COR-L47 (cell line): ENCODE measurements around the gene CPVL.

ENCODE experiments used
- DNase-seq: peaks from one replicate; lab custom pipeline; 2025; lab: John Stamatoyannopoulos, UW

CPVL gene

GRCh38 chr7:29000717-29001076 lies 145.6 kb downstream of the CPVL start:
- no peak for DNase-seq

GRCh38 chr7:28999895-29000716 lies 146.2 kb downstream of the CPVL start:
- DNase-seq: no peak

GRCh38 chr7:28999427-28999826 lies 146.9 kb downstream of the CPVL start:
- no peak for DNase-seq

GRCh38 chr7:28998105-28998504 lies 148.2 kb downstream of the CPVL start:
- DNase-seq: no peak

- no peak for DNase-seq
Measured at GRCh38 chr7:28996836-28997235, 149.5 kb downstream of the CPVL start.

- no peak for DNase-seq
Measured at GRCh38 chr7:28993371-28993770, 153.0 kb downstream of the CPVL start.

GRCh38 chr7:28992798-28993197 lies 153.5 kb downstream of the CPVL start:
- no peak for DNase-seq

GRCh38 chr7:28990200-28990960 lies 156.0 kb downstream of the CPVL start:
- no peak for DNase-seq

GRCh38 chr7:28989211-28989980 lies 156.9 kb downstream of the CPVL start:
- no peak for DNase-seq

GRCh38 chr7:28988810-28989209 lies 157.5 kb downstream of the CPVL start:
- DNase-seq: no peak

GRCh38 chr7:28988091-28988490 lies 158.2 kb downstream of the CPVL start:
- no peak for DNase-seq

GRCh38 chr7:28986765-28987110 lies 159.6 kb downstream of the CPVL start:
- no peak for DNase-seq

- no peak for DNase-seq
Measured at GRCh38 chr7:28986028-28986764, 160.1 kb downstream of the CPVL start.

GRCh38 chr7:28984631-28985030 lies 161.7 kb downstream of the CPVL start:
- DNase-seq: no peak

GRCh38 chr7:28984217-28984616 lies 162.1 kb downstream of the CPVL start:
- DNase-seq: no peak

- no peak for DNase-seq
Measured at GRCh38 chr7:28983396-28984190, 162.7 kb downstream of the CPVL start.

- no peak for DNase-seq
Measured at GRCh38 chr7:28981161-28981465, 165.2 kb downstream of the CPVL start.

- DNase-seq: no peak
Measured at GRCh38 chr7:28980451-28981160, 165.7 kb downstream of the CPVL start.

GRCh38 chr7:28979776-28980175 lies 166.6 kb downstream of the CPVL start:
- DNase-seq: no peak

- no peak for DNase-seq
Measured at GRCh38 chr7:28977881-28978280, 168.5 kb downstream of the CPVL start.

GRCh38 chr7:28976022-28976421 lies 170.3 kb downstream of the CPVL start:
- DNase-seq: no peak
